ENCODE measurements around the gene PLPP7.
A peak's percentile ranks its signal among the peaks of the same experiment; 100 is the strongest.

The PLPP7 gene

GRCh38 chr9:131271506-131271931 is 18.0 kb upstream of the PLPP7 start:
- TF ChIP-seq, protein P1, sequence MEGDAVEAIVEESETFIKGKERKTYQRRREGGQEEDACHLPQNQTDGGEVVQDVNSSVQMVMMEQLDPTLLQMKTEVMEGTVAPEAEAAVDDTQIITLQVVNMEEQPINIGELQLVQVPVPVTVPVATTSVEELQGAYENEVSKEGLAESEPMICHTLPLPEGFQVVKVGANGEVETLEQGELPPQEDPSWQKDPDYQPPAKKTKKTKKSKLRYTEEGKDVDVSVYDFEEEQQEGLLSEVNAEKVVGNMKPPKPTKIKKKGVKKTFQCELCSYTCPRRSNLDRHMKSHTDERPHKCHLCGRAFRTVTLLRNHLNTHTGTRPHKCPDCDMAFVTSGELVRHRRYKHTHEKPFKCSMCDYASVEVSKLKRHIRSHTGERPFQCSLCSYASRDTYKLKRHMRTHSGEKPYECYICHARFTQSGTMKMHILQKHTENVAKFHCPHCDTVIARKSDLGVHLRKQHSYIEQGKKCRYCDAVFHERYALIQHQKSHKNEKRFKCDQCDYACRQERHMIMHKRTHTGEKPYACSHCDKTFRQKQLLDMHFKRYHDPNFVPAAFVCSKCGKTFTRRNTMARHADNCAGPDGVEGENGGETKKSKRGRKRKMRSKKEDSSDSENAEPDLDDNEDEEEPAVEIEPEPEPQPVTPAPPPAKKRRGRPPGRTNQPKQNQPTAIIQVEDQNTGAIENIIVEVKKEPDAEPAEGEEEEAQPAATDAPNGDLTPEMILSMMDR (IDR thresholded peaks at IDR 0.05; ENCODE audit: borderline replicate concordance, insufficient read depth, low read depth, low read length), result no peak
- H3K4me3 ChIP-seq (ENCODE audit: low read depth, low read length), result peak overlapping the region; percentile 26

DNA sequence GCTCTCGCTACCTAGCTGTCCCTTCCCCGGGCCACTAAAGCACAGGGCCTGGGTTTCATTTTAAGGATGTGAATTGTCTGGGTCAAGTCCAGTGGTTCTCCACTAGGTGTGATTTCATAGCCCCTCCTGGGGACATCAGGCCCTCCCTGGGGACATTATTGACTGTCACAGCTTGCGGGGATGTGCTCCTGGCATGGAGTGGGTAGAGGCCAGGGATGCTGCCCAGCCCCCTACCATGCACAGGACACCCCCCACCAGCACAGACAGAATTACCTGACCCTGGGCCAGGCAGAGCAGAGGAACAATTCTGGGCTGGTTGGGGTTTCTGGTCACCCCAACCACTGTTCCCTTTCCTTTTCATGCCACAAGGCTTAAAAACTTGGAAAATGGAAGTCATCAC is 17.3 kb upstream of the PLPP7 start:
- peak overlapping the region; percentile 51 for H3K4me3 ChIP-seq (ENCODE audit: low read depth, low read length)
- TF ChIP-seq, protein P1 (IDR thresholded peaks at IDR 0.05; ENCODE audit: borderline replicate concordance, insufficient read depth, low read depth, low read length), result no peak

DNA sequence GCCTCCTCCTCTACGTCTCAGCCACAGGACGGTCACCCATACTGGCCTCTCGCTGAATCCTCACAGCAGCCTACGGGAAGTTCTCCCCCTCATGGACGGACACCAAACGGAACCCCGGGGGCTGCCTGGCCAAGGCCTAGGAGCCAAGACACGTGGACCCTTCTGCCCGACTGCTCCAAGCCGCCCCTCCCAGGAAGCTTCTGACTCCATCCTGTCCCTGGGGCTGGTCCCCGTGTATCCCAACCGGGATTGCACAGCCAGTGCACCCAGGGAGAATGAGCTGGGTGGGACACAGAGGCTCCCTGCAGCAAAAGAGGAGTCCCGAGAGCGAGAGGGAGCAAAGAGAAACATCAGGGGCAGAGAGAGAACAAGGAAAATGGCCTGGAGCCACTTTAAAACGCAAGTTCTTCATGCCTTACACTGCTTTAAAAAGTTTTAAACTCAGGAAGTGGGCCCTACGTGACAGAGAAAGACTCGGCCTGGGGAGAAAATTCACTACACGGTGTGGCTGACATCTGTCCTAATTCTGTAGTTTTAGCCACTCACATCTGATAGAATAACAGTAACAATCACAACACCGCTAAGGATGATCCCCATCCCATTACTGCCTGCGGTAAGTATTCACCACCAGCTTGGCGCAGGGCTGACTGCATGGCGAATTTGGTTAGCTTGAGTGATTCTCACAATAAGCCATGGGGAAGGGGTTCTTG is 16.2 kb upstream of the PLPP7 start:
- H3K4me3 ChIP-seq (ENCODE audit: low read depth, low read length), result peak overlapping the region; percentile 58
- TF ChIP-seq, protein P1 (IDR thresholded peaks at IDR 0.05; ENCODE audit: borderline replicate concordance, insufficient read depth, low read depth, low read length), result peak; percentile 20; the same call in 1 of the 2 replicates

- peak overlapping the region; percentile 58 for H3K4me3 ChIP-seq (ENCODE audit: low read depth, low read length)
- TF ChIP-seq, protein P1 (IDR thresholded peaks at IDR 0.05; ENCODE audit: borderline replicate concordance, insufficient read depth, low read depth, low read length), result no peak
These were observed 15.5 kb upstream of the PLPP7 start for GRCh38 chr9:131273856-131274673.

- TF ChIP-seq, protein P1 (IDR thresholded peaks at IDR 0.05; ENCODE audit: borderline replicate concordance, insufficient read depth, low read depth, low read length), result no peak
- peak overlapping the region; percentile 58 for H3K4me3 ChIP-seq (ENCODE audit: low read depth, low read length)
These were observed 14.7 kb upstream of the PLPP7 start for GRCh38 chr9:131274674-131275331.

DNA sequence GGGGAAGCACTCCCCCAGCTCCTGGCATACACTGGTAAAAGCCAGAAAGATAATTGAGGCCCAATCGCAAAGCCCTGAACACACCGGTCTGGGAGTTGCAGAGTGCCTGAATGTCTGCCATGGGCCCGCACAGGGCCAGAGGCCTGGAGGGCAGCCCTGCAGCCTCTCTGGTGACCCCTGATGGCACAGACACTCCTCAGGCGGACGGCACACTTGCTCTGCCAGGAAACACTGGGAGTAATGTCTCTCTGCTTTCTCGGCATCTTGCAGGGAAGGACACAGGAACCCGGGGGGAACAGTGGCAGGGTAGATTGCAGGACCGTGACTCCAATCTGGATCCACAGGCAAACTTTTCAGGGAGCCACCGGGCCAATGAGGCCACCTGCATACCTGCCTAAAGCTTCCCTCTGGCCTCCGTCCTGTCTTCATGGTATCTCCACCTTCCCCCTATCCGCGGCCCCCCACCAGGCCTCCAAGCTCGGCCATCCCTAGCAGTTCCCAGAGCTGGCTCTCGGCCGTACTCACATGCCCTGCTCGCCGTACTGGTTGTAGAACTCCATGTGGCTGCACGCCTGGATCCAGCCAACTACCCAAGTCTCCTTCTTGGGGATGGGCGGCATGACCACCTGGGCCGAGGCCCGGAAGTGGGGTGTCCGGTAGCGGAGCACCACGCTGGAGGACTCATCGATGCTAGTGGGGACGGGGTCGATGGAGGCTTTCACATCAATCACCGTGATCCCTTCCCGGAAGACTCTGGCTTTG is 14.0 kb upstream of the PLPP7 start:
- TF ChIP-seq, protein P1 (IDR thresholded peaks at IDR 0.05; ENCODE audit: borderline replicate concordance, insufficient read depth, low read depth, low read length), result peak; percentile 45
- peak overlapping the region; percentile 58 for H3K4me3 ChIP-seq (ENCODE audit: low read depth, low read length)

Measured in GM12875 (cell line).